GM12878 (cell line): ENCODE data around the gene SH3D19. TPM values are rescaled to one million over a fixed set of nuclear protein-coding genes. Genes with fewer than 3 reads are reported as not detected.

Source experiments
- ATAC-seq: fragments of 200-7000 bp; cut with Tn5 transposase; 3 replicates; pipeline ENCODE4 v1.9.1; 2020; ENCODE audit warnings: mild to moderate bottlenecking, moderate library complexity
- BruUV-seq: library from RNA; stranded (reverse); fragments of 400-500 nt; replicated peaks from 2 replicates; lab custom pipeline; 2021; lab: Mats Ljungman, UMichigan
- CTCF ChIA-PET: fragments of 300-600 bp; sonication (Branson Sonifier 250); formaldehyde crosslinking; extraction: SDS; loops from one replicate; lab custom pipeline; 2021; ENCODE audit warnings: inconsistent platforms; lab: Yijun Ruan, JAX
- POLR2A ChIA-PET: fragments of 350-600 bp; formaldehyde crosslinking; extraction: SDS; loops from one replicate; lab custom pipeline; 2021; ENCODE audit warnings: inconsistent platforms; lab: Charles Lee
- RAD21 ChIA-PET: fragments of 300-600 bp; sonication (Branson Sonifier 250); formaldehyde crosslinking; loops from one replicate; lab custom pipeline; 2023; ENCODE audit warnings: antibody characterized with exemption; ENCODE audit not compliant: unreplicated experiment; lab: Charles Lee
- SMC1A ChIA-PET: fragments of 300-600 bp; sonication (Branson Sonifier 250); formaldehyde crosslinking; loops from one replicate; lab custom pipeline; 2023; ENCODE audit not compliant: unreplicated experiment, uncharacterized antibody; lab: Charles Lee
- DNase-seq: peaks from one replicate; pipeline ENCODE4 v3.0.0-alpha.2; 2011; ENCODE audit warnings: low read depth, low spot score
- FAIRE-seq: peaks from 3 replicates; lab custom pipeline; 2011; peaks lifted over from hg19 to GRCh38; lab: Jason Lieb, UNC
- H2AFZ ChIP-seq: 2 replicates; pipeline ENCODE4 v1.6.0; 2011; ENCODE audit warnings: low read depth, low read length, control low read depth; ENCODE audit not compliant: control insufficient read depth
- H3K27ac ChIP-seq: 2 replicates; pipeline ENCODE4 v1.5.1; 2011; ENCODE audit warnings: control low read depth; ENCODE audit not compliant: control insufficient read depth, insufficient read depth
- H3K27me3 ChIP-seq, 2 experiments: replicated peaks in 1 of 2; 2 replicates each; pipeline versions ENCODE4 v1.6.0 to v1.6.1; 2011; ENCODE audit warnings: low read length in 1 of 2; ENCODE audit not compliant: control insufficient read depth in 2 of 2, insufficient read depth in 2 of 2
- H3K36me3 ChIP-seq, 2 experiments: 2 replicates each; pipeline ENCODE4 v1.5.1; 2011; ENCODE audit warnings: low read length in 1 of 2; ENCODE audit not compliant: control insufficient read depth in 2 of 2, insufficient read depth in 2 of 2
- H3K4me1 ChIP-seq: 2 replicates; pipeline ENCODE4 v1.6.1; 2011; ENCODE audit warnings: mild to moderate bottlenecking, low read length, moderate library complexity, mixed read lengths; ENCODE audit not compliant: control insufficient read depth, insufficient read depth
- H3K4me2 ChIP-seq: 2 replicates; pipeline ENCODE4 v1.6.0; 2011; ENCODE audit warnings: control low read depth; ENCODE audit not compliant: control insufficient read depth, insufficient read depth
- H3K4me3 ChIP-seq: fragments of 200-600 bp; sonication (generic); 2 replicates; pipeline ENCODE4 v1.5.1; 2016
- H3K79me2 ChIP-seq: 2 replicates; pipeline ENCODE4 v1.6.0; 2011; ENCODE audit warnings: low read length; ENCODE audit not compliant: control insufficient read depth, insufficient read depth
- H3K9ac ChIP-seq: 2 replicates; pipeline ENCODE4 v1.8.0; 2011; ENCODE audit warnings: low read length, control low read depth, mixed read lengths; ENCODE audit not compliant: control insufficient read depth, insufficient read depth
- H3K9me3 ChIP-seq: replicated peaks from 3 replicates; pipeline ENCODE4 v1.5.1; 2011; ENCODE audit warnings: mild to moderate bottlenecking, low read length; ENCODE audit not compliant: control insufficient read depth, insufficient read depth
- H4K20me1 ChIP-seq: 2 replicates; pipeline ENCODE4 v1.6.0; 2011; ENCODE audit not compliant: control insufficient read depth, insufficient read depth
- CREM ChIP-seq: IDR thresholded peaks from 2 replicates; pipeline ENCODE4 v1.6.1; 2014; ENCODE audit warnings: antibody characterized with exemption, low read depth
- E2F4 ChIP-seq: IDR thresholded peaks from 2 replicates; pipeline ENCODE4 v1.6.1; 2012; ENCODE audit warnings: low read depth, low read length, improper control_type of control experiment
- ETV6 ChIP-seq, 2 experiments: fragments of 450-650 bp in 1 of 2; IDR thresholded peaks in 1 of 2; conservative IDR thresholded peaks in 1 of 2; 2 replicates each; pipeline ENCODE4 v1.6.1; 2014; ENCODE audit warnings: antibody characterized with exemption in 1 of 2, borderline replicate concordance in 1 of 2, low read depth in 1 of 2, mild to moderate bottlenecking in 1 of 2, moderate library complexity in 1 of 2
- GABPA ChIP-seq: IDR thresholded peaks from 2 replicates; pipeline ENCODE4 v1.6.1; 2014; ENCODE audit warnings: antibody characterized with exemption, low read depth, mild to moderate bottlenecking, inconsistent platforms
- HDGF ChIP-seq: fragments of 450-650 bp; IDR thresholded peaks from 2 replicates; pipeline ENCODE4 v1.6.1; 2016; ENCODE audit warnings: antibody characterized with exemption
- LARP7 ChIP-seq: fragments of 450-650 bp; IDR thresholded peaks from 2 replicates; pipeline ENCODE4 v1.6.1; 2017; ENCODE audit warnings: mild to moderate bottlenecking
- MLLT1 ChIP-seq: fragments of 450-650 bp; IDR thresholded peaks from 2 replicates; pipeline ENCODE4 v1.6.1; 2016; ENCODE audit warnings: mild to moderate bottlenecking
- NR2C1 ChIP-seq: fragments of 450-650 bp; IDR thresholded peaks from 2 replicates; pipeline ENCODE4 v1.6.1; 2017; ENCODE audit warnings: antibody characterized with exemption, mild to moderate bottlenecking, moderate library complexity
- POLR2A ChIP-seq: IDR thresholded peaks from 2 replicates; pipeline ENCODE4 v1.6.1; 2011; ENCODE audit warnings: low read depth, mild to moderate bottlenecking, low read length
- YBX1 ChIP-seq: fragments of 450-650 bp; IDR thresholded peaks from 2 replicates; pipeline ENCODE4 v1.6.1; 2016; ENCODE audit warnings: antibody characterized with exemption
- ZZZ3 ChIP-seq: IDR thresholded peaks from 2 replicates; pipeline ENCODE4 v1.6.1; 2011; ENCODE audit warnings: low read depth; ENCODE audit not compliant: control insufficient read depth, insufficient read length
- WGBS: methylation state at CpG from one replicate; pipeline ENCODE4 v1.1.6; 2016; ENCODE audit warnings: low lambda C conversion rate; ENCODE audit not compliant: insufficient replicate concordance, insufficient coverage; ENCODE audit errors: missing lambda C conversion rate; 5-methylcytosine and 5-hydroxymethylcytosine counted together
- in situ Hi-C: fragments of 300-500 bp; cut with MboI; formaldehyde crosslinking; loops from 9 replicates; pipeline ENCODE4 v1.14.3; 2018; ENCODE audit warnings: mixed read lengths
- intact Hi-C: fragments of 100-400 bp; cut with micrococcal nuclease; formaldehyde crosslinking; loops from one replicate; pipeline ENCODE4 v1.14.2; 2022; ENCODE audit not compliant: unreplicated experiment
- polyA plus RNA-seq, 11 experiments: library from polyadenylated mRNA; depleted of rRNA in 4 of 11; unstranded in 6 of 11; stranded (reverse) in 5 of 11; fragments of >200 nt; fragmentation: Nextera tagmentation in 4 of 11; fragmentation: Illumina TruSeq in 1 of 11; extraction: Ambion mirVana in 4 of 11; extraction: Trizol in 1 of 11; gene quantifications; 1 replicate in 1 of 11; 2 replicates in 10 of 11; pipeline versions ENCODE4 v1.2.1 to v1.2.3, GENCODE V29; 2011 to 2016; ENCODE audit warnings: inconsistent platforms in 2 of 11, missing spikeins in 2 of 11, low read depth in 1 of 11
- total RNA-seq, 4 experiments: library from RNA; depleted of rRNA in 3 of 4; stranded (reverse); fragments of >200 nt in 3 of 4; fragmentation: Illumina TruSeq in 1 of 4; extraction: Trizol in 1 of 4; gene quantifications; 2 replicates each; pipeline versions ENCODE4 v1.2.1 to v1.2.3, GENCODE V29; 2013 to 2021

SH3D19 gene
- total and polyA plus RNA-seq, 10 of the 15 experiments (the other 5 are each of a cell fraction or from before 2014, with no cell fraction given) = 0.03 to 6.9 (median 0.33) TPM; not detected in 3

- no TSS peak for BruUV-seq
- FAIRE-seq = no peak
- ATAC-seq = no peak
- H3K36me3 ChIP-seq = no peaks in the 10 kb centered on the region
- no peaks in the 10 kb centered on the region for H3K9me3 ChIP-seq
- ChIA-PET POLR2A (no interaction called here), RAD21 (no interaction called here), SMC1A (no interaction called here), CTCF (no interaction called here)
- no peaks in the 10 kb centered on the region for H3K79me2 ChIP-seq
- no peak overlapping the region for H2AFZ ChIP-seq
- no peak overlapping the region for H3K4me2 ChIP-seq
- no peaks in the 10 kb centered on the region for H4K20me1 ChIP-seq
- WGBS = 0% methylated on average over 1 of the region's 1 CpG
- no peak overlapping the region for H3K4me3 ChIP-seq
- in situ Hi-C loops (no loop called here), intact Hi-C loops (no loop called here)
- no peaks in the 10 kb centered on the region for H3K4me1 ChIP-seq
- DNase-seq = no peak
- H3K27ac ChIP-seq = no peak overlapping the region
- H3K9ac ChIP-seq = no peak overlapping the region
- TF ChIP-seq POLR2A = no peak
- no peak for TF ChIP-seq GABPA
- TF ChIP-seq YBX1 = no peak
- H3K27me3 ChIP-seq = 0 out of 4 replicates have a peak, but pooled peaks cover 0 to 3% of the 10 kb centered on the region in 2 experiments
Measured at GRCh38 chr4:151331276-151332042, 6.1 kb upstream of the SH3D19 start.

GRCh38 chr4:151329217-151330007 lies 4.0 kb upstream of the SH3D19 start:
- H2AFZ ChIP-seq = no peak overlapping the region
- no peak overlapping the region for H3K27ac ChIP-seq
- SMC1A ChIA-PET = no interaction called here
- H3K36me3 ChIP-seq = no peaks in the 10 kb centered on the region
- intact Hi-C loops = no loop called here
- no peaks in the 10 kb centered on the region for H4K20me1 ChIP-seq
- TF ChIP-seq NR2C1 (no peak), HDGF (no peak), ETV6 (conservative IDR thresholded peaks at IDR 0.05 in 1 of 2, IDR thresholded peaks at IDR 0.05 in 1 of 2; ENCODE audit: borderline replicate concordance in 1 of 2, low read depth in 1 of 2) (no peak), ZZZ3 (no peak), LARP7 (no peak), MLLT1 (no peak), CREM (no peak), E2F4 (no peak)
- TF ChIP-seq, all 136 proteins: peak for 0
- RAD21 ChIA-PET = no interaction called here
- H3K9ac ChIP-seq = no peak overlapping the region
- FAIRE-seq (no peak), DNase-seq (no peak), ATAC-seq (no peak)
- POLR2A ChIA-PET = no interaction called here
- WGBS = 23% methylated on average over 4 of the region's 4 CpGs
- H3K4me3 ChIP-seq = no peak overlapping the region
- no peaks in the 10 kb centered on the region; the same call in 2 of the 3 replicates for H3K9me3 ChIP-seq
- BruUV-seq = no TSS peak
- CTCF ChIA-PET = interaction anchor here (1.4 kb wide), 1 partner anchor 13 kb away, joined by 3 read pairs; no protein-coding TSS in a partner anchor
- H3K4me1 ChIP-seq = no peaks in the 10 kb centered on the region
- no peak overlapping the region for H3K4me2 ChIP-seq
- in situ Hi-C loops = no loop called here
- no peaks in the 10 kb centered on the region for H3K79me2 ChIP-seq
- H3K27me3 ChIP-seq = peaks cover 8 to 10% of the 10 kb centered on the region in 2 experiments
